Measurements from ENCODE around the gene LRRC32.

Gene LRRC32, protein sequence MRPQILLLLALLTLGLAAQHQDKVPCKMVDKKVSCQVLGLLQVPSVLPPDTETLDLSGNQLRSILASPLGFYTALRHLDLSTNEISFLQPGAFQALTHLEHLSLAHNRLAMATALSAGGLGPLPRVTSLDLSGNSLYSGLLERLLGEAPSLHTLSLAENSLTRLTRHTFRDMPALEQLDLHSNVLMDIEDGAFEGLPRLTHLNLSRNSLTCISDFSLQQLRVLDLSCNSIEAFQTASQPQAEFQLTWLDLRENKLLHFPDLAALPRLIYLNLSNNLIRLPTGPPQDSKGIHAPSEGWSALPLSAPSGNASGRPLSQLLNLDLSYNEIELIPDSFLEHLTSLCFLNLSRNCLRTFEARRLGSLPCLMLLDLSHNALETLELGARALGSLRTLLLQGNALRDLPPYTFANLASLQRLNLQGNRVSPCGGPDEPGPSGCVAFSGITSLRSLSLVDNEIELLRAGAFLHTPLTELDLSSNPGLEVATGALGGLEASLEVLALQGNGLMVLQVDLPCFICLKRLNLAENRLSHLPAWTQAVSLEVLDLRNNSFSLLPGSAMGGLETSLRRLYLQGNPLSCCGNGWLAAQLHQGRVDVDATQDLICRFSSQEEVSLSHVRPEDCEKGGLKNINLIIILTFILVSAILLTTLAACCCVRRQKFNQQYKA

DNA sequence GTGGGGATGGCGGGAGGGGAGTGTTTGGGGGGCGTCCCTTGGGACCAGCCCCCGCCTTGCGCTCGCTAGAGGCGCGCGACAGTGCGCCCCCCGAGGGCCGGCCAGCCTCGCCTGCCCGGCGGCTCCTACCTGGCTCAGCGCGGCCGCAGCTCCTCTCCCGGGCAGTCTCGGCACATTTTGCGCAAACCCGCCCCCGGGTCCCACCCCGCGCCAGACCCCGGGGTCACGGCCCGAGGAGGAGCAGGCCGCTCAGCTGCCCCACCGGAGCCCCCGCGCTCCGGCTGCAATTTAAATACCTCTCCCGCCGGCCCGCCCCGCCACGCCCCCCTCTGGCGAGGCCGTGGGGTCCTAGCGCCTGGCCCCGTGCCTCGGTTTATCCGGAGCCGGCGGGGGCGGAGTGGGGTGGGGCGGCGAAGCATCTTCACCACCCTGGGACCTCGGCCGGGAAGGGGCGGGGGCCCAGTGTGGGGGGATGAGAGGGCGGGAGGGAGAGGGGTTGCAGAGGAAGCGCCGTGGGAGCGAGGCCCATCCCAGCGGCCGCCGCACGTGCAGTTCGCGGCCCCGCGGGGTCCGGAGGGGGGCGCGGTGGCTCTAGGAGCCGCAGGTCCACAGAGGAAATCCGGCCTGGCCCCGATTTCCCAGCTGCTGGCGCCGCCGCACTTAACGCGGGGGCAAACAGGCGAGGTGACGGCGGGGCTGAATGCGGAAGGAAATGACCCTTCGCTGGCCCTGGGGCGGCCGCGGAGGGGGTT, at the start of gene LRRC32:
Gene LRRC32 (minus strand): TSS at position 263 of the 752 bp plus-strand sequence. CDS start 4,793 bp downstream, outside the sequence.
- no peak for DNase-seq

DNA sequence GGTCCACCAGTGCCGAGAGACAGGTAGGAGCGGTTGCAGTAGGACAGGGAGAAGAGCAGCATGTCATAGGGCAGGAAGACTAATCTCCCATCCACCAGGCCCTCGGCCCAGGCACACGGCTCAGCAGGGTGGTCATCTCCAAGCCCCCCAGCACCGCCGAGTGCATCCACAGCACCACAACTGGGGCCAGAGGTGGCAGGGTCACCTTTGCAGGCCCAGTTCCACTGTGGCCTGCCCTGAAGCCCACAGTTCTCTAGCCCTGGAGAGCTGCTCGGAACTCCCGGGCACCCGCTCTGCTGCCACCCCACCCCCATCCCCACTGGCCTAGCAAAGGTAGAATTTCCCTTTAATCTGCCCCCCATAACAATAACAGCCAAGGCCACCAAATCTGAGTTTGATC, 49.1 kb upstream of the LRRC32 start:
- no peak for DNase-seq

DNA sequence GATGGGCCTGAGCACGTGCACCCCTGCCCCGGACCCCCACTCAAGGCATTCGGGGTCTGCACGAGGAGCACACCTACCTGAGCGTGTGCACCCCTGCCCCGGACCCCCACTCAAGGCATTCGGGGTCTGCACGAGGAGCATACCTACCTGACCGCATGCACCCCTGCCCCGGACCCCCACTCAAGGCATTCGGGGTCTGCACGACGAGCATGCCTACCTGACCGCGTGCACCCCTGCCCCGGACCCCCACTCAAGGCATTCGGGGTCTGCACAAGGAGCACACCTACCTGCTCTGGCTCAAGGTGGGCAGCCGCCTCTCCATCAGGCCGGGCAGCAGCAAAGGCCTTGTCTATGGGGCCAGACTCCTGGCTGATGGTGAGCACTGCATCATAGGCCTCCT, 48.7 kb upstream of the LRRC32 start:
- no peak for DNase-seq

DNA sequence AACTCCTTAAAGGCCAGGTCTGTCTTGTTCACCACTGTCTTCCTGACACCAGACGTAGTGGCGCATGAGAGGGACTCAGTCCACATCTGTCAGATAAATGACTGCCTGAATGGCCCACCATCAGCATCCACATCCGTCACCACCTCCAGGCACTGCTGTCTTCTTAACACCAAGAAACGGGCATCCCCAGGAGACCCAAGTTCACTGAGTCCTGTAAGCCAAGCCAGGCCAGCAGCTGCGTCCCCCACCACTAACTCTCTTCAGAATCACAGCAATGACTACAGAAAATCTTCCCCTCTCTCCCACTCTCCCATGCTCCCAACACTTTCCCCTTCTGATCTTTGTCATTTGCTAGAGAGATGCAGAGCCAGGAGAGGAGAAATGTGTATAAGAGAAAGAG, 47.3 kb upstream of the LRRC32 start:
- no peak for DNase-seq

DNA sequence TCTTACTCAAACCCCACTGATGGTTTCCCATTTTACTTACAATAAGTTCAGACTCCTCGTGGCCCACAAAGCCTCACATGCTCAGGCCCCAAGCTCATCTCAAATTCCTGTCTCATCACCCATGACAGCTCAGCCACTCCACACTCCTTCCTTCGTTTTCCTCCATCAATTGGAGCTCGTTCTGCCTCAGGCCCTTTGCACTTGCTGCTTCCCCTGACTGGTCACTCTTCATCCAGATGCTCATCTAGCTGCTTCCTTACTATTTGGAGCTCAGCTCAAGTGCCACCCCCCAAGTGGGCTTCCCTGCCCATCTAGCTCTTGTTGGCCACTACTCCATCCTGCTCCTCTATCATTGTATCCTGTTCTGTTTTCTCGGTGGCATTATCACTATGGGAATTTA, 46.8 kb upstream of the LRRC32 start:
- DNase-seq, result no peak

DNA sequence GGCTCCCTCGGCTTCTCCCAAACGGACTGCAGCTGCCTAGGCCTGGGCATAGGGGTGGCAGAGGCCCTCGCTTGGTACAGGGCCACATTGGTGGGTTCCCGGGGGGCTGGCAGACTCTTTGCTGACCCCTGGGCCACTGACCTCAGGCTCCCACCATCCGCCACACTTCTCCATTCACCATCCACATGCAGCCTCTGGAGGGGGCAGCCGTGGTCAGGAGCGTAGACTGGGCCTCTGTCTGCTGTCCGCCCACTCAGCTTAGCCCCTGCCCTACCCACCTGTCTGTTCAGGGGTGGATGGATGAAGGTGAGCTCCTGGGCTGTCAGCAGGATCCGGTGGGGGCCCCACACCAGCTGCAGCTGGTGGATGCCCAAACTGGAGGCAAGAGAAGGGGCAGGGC, 45.7 kb upstream of the LRRC32 start:
- no peak for DNase-seq

DNA sequence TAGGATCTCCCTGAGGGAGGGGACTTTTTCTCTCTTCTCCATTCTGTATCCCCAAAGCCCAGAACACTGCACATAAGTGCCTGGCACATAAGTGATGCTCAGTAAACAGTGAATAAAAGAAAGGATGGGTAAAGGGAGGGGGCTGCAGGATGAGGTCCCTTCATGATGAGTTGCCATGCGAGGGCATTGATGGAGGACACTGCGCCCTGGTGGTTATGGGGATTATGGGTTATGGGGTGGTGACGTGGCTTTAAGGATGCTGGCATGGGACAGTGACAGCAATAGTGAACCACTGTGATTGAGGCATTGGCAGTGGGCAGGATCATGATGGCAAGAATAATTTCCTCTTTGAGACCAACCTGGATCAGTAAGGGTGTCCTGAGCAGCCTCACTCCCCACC, 43.9 kb upstream of the LRRC32 start:
- no peak for DNase-seq

DNA sequence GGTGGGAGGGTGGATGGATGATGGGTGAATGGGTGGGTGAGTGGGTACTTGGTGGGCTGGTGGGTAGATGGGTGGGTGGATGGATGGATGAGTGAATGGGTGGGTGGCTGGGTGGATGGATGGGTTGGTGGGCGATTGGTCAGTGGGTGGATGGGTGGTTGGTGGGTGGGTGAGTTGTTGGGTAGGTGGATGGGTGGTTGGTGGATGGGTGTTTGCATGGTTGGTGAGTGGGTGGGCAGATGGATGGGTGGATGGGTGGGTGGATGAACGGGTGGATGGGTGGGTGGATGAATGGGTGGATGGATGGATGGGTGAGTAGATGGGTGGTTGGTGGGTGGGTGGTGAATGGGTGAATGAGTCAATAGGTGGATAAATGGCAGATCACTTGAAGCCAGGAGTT, 43.0 kb upstream of the LRRC32 start:
- DNase-seq, result no peak

DNA sequence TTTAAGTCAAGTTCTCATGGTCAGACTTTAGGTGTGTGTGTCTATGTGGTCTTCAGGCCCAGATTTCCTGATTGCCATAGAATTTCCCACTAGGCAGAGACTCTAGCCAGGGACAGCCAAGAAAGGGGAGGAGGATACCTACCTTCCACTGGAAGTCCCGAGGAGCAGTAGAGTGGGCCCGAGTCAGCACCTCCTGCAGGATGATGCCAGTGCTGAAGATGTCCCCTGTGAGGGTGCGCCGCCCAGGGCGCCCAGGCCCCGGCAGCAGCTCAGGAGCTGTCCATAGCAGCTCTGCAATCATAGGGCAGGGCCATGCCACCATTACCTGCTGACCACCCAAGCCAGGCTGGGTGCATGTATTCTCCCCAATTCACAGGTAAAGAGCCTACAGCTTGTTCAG, 41.6 kb upstream of the LRRC32 start:
- DNase-seq, result no peak

DNA sequence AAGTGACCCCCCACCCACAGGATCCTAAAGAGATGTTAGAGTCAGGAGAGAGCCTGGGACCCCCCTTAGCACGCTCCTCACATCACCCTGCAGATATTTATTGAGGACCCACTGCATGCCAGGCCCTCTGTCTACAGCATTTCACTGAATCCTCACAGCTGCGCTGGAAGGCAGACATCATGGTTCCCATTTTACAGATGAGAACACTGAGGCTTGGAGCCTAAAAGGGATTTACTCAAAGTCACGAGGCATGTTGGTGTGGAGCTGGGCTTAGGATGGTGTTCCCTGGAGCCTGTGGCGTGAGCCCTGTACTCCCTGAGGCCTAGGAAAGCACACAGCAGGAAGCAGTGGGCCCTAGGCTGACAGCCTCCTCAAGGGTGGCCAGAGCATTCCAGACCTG, 39.2 kb upstream of the LRRC32 start:
- DNase-seq, result no peak

DNA sequence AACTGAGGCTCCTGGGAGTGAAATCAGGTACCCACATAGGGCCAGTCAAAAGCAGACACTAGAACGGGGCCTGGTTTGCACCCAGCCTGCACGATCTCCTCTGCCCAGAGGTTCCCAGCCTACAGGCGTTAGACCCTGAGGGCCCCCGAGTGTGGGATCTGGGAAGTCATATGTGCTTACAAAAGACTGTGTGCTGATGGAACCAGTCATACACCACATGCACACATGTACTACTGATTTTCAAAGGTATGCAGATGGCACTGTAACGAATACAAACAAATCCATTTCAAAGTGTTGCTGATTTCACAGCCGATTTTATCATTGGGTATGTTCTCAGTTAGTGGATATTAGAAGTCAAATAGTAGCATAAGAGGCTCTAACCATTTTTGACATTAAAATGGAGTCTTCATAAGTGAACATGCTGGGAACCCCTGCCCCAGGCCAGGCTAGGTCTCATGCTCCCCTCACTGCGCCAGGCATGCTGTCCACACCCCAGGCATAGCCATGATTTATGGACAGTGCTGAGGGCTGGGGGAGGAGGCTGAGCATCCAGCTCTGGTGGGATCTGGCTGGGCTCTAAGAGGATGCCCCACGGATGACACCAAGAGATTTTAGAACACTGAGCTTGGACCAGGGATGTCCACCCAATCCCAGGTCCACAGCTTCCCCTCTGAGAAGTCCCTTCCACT, 38.6 kb upstream of the LRRC32 start:
- no peak for DNase-seq

DNA sequence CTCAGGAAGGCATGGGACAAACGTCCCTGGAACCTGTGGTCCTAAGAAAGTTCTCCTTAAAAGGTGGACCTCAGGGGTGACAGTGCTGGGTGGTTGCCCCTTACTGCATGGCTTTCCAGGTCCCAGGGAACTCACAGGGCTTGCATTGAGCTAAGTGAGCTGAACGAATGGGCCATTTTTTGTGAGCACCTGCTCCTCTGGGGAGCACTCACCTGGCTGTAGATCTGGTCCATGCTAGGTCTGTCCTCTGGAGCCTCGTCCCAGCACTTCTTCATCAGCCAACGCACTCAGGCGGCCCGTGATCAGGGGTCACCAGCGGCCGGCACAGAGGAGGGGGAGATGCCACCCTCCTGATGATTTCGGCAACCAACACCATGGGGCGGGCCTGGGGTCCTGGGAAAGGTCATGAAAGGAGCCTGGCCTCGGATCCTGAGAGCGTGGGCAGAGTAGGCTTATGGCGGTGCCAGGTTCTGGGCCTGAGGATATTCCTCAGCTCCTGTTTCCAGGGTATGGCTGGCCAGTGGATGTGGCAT, 36.8 kb upstream of the LRRC32 start:
- DNase-seq, result no peak

DNA sequence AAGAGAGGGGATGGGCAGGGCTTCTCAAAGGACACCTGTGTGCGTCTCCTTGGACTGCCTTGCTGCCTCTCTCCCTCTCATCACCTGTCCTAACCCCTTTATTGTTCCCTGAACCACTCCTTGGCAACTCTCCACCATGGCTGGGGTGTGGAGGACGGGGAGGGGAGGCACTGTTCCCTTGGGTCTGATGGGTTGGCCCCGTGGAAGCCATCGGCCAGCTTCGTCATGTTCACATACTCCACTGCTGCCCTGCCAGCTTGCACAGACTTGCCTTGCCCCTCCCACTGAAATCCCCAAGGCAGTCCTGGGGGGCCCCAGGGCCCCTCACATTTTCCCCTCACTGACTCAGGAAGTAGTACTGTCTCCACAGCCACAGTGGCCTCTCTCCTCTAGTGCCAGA, 36.1 kb upstream of the LRRC32 start:
- no peak for DNase-seq

DNA sequence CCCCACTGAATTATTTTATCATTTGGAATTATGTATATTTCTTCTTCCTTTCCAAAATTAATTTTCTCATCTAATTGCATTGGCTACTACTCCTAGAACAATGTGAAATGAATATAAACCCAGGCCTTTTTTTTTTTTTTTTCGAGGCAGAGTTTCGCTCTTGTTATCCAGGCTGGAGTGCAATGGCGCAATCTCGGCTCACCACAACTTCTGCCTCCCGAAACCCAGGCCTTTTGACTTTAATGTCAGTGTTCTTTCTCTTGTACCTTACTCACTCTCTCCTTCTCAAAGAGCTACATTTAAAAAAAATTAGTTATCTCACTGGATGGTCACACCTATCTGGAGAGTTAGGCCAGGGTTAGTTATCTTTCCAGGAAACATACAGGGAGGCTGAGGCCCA, 35.3 kb upstream of the LRRC32 start:
- no peak for DNase-seq

DNA sequence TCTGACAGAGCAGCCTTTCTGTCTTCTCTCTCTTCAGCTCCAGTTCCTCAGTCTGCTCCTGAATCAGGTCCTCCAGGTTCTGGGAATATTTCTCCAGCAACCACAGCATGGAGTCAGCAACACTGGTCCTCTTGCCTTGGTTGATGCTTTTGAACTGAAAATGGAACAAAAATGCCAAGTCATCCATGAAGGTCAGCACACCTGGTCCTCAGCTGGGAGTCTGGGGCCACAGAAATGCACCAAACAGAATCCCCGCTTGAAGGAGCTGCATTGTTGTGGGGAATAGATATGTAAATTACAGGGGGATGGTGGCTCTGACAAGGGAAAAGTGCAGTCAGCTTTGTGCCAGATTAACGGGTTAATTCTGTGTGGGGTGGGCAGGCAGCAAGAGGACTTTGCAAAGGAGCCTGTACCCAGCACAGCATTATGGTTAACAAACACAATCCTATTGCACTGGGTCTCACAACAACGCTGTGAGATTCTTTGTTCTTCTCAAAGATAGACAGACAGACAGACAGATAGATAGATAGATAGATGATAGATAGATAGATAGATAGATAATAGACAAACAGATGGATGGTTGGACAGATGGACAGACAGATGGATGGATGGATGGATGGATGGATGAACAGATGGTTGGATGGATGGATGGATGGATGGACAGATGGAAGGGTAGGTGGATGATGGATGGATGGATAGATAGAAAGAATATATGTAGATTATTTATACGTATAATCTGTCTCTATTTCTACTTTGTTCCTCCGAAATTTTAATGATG, 33.8 kb upstream of the LRRC32 start:
- DNase-seq, result no peak

DNA sequence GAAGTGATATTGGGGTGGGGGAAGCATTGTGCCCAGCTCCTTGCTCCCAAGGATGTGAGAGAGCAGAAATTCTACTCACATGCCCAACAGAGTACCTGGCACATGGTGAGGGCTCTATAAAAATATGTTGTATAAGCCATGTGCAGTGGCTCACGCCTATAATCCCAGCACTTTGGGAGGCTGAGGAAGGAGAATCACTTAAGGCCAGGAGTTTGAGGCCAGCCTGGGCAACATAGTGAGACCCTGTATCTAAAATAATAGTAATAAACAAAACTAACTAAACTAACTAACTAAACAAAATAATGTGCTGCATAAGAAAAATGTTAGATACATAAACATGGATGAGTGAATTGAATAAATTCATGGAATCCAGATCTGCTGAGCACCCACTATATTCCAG, 33.2 kb upstream of the LRRC32 start:
- DNase-seq, result no peak

DNA sequence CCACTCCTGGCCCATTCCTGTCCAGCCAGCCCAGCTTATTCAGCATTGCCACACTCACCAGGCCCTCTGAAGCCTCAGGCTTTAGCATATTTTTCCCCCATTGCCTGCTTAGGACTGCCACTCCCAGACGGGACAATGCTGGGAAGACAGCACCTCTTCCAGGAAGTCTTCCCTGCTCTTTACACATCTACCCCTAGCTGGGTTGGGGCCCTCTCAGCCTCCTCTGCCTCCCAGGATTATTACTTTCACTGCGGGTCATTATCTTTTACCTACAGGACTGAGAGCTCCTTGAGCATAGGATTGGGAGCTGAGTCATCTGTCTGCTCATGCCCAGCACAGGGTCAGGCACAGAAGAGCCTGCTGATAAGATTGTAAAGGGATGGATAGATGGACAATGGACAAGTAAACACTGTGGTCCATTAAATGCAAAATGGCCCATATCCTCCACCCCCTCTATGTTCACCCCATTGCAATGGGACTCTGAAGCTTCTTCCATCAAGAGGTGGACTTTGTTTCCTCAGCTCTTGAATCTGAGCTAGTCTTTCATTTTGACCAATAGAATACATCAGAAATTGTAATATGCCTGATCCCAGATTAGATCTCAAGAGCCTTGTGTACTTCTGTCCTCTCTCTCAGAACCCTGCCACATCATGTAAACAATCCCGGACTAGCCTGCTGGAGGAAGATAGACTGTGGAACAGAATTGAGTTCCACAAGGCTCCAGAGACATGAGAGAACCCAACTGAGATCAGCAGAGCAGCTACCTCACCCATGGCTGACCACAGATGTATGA, 32.0 kb upstream of the LRRC32 start:
- DNase-seq, result no peak

DNA sequence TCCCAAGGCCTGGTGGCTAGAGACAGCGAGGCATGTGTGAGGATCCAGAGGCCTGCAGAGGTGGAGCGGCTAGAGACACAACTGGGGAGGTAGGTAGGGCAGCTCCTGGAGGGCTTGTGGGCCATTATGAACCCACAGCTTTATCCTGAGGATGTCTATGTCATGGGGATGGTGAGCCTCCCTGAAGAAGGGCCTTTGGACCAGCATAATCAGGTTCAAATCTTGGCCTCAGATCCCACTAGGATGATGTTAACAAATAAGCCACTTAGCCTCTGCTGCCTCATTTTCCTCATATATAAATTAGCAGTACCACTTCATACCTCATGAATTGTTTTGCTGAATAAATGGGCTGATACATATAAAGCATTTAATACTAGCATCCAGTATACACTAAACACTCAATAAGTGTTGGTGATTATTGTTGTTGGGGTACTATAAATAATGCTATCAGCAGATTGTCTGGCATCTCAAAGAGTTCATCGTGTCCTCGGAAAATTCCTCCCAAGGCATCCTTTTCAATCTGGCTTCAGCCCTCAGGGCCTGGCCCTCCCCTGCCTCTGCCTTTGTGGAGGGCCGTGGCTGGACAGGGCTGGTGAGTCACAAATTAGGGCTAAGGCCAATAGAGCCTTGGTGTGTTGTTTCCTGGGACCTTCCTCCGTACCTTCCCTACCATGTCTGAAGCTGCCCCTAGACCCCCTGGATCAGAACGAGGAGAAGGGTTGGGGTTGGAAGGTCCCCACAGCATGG, 30.9 kb upstream of the LRRC32 start:
- no peak for DNase-seq

DNA sequence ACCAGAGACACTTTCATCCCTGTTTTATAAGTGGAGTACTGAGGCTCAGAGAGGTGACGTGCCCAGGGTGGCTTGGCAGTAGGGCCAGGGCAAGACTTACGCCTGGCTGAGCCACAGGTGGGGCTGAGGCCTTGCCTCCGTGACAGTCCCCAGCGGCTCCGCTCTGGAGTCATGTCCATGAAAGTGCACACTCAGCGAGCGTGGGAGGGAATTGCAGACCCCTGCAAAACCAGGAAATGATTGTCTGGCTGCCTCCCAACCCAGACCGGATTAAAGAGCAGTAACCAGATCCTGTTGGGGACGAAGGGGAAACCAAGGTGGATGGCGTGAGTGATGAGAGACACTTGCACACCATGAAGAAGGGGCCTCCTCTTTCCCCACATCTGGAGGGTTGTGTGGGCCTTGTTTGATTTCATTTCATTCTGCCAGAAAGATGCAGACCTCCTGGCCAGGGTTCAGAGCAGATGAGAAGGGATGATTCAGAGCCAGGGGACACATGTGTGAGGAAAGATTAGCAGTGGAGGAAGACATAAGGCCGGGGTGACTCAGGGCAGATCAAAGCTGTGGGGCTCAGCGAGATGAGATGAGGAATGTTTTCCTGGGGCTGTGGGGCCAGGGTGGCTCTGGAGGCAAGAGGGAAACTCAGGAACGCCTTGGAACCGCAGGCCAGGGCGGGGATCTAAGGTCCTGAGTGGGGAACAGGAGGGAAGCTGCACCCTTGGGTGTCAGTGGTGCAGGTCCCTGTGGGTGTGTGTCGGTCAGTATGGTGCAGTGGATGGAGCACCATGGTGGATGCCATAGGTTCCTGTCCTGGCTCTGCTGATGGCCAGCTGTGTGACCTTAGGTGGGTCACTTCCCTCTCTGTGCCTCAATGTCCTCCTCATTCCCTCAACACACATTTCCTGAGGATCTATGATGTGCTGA, 29.9 kb upstream of the LRRC32 start:
- DNase-seq, result no peak

Measured in NCI-H1436 (cell line).